Uterus (tissue), 4 donors: Measurements from ENCODE around the gene CCSER2. TPM values are rescaled to one million over a fixed set of nuclear protein-coding genes. Genes with fewer than 3 reads are reported as not detected.
A peak's percentile ranks its signal among the peaks of the same experiment; 100 is the strongest.
"Not testable (repeated sequence)": the region's sequence is repeated elsewhere in the genome, so short reads cannot be mapped to it uniquely, and the experiment has no call there.

ENCODE experiments used
- DNase-seq, 2 donors: peaks; one replicate each; pipeline ENCODE4 v3.0.0-alpha.2; 2019 to 2020
- H3K27ac ChIP-seq, 2 donors: fragments of 200-600 bp; sonication (generic); 1 replicate in 1 of 2; 2 replicates in 1 of 2; pipeline ENCODE4 v1.5.1; 2016 to 2018
- H3K27me3 ChIP-seq, 2 donors: fragments of 200-600 bp; sonication (generic); one replicate each; pipeline ENCODE4 v1.5.1; 2018 to 2019; ENCODE audit warnings: control low read depth in 1 of 2
- H3K36me3 ChIP-seq, 2 donors: fragments of 200-600 bp; sonication (generic); one replicate each; pipeline ENCODE4 v1.5.1; 2019; ENCODE audit warnings: control low read depth in 1 of 2
- H3K4me1 ChIP-seq, 2 donors: fragments of 200-600 bp; sonication (generic); one replicate each; pipeline ENCODE4 v1.5.1; 2018 to 2019; ENCODE audit warnings: control low read depth in 1 of 2
- H3K4me3 ChIP-seq, 2 donors: fragments of 200-600 bp; sonication (generic); 1 replicate in 1 of 2; 2 replicates in 1 of 2; pipeline ENCODE4 v1.5.1; 2018 to 2019; ENCODE audit warnings: mild to moderate bottlenecking in 1 of 2
- H3K9me3 ChIP-seq, 2 donors: fragments of 200-600 bp; sonication (generic); one replicate each; pipeline ENCODE4 v1.5.1; 2019; ENCODE audit warnings: control low read depth in 1 of 2
- POLR2A ChIP-seq, 2 donors: fragments of 450-650 bp; IDR thresholded peaks; one replicate each; pipeline ENCODE4 v1.6.1; 2016; ENCODE audit warnings: antibody characterized with exemption in 2 of 2, mild to moderate bottlenecking in 1 of 2, moderate library complexity in 1 of 2
- intact Hi-C: fragments of 100-400 bp; cut with DNase I; formaldehyde crosslinking; loops from one replicate; pipeline ENCODE4 v1.15.1; 2023; ENCODE audit warnings: low total_unique reads
- total RNA-seq, 4 donors: library from RNA; depleted of rRNA in 3 of 4; stranded (reverse); fragments of >200 nt in 3 of 4; gene quantifications; one replicate each; pipeline versions ENCODE4 v1.1.0 to v1.2.4, GENCODE V29; 2014 to 2023
- TF ChIP-seq, protein P1 (sequence below), 4 experiments: fragments of 200-600 bp in 2 of 4; fragments of 450-650 bp in 2 of 4; sonication (generic) in 2 of 4; IDR thresholded peaks; one replicate each; pipeline ENCODE4 v1.5.1; 2016 to 2019; ENCODE audit warnings: antibody characterized with exemption in 4 of 4, mild to moderate bottlenecking in 2 of 4, moderate library complexity in 1 of 4
- donor health status: DM: yes; HTN: yes; CAD: no.

CCSER2 gene
- total RNA-seq, 4 donors from 2014 or later = 40.5 to 112 (median 54.0) TPM

DNA sequence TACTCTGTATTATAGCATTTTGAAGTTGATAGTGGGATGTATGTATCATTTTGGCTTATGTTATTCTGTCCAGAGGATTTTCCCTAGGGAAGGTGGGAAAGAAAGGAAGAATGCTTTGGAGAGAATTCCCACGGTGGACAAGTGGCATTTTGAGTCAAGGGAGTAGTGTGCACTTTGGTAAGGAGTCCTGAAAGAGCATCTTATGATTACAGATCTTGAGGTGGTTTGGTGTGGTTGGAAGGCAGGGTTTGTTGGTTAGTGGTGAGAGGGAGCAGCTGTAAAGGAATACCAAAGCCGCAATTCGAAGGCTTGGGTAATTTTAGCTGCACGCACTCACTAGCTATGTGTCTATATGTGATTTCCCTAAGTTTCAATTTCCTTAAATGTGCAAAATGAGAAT, 16.1 kb downstream of the CCSER2 start:
- intact Hi-C loops = no loop called here
- Histone ChIP-seq H3K27ac (no peak overlapping the region), H3K4me1 (peaks cover 0 to 9% of the 10 kb centered on the region in 2 donors), H3K4me3 (no peak overlapping the region), H3K27me3 (no peaks in the 10 kb centered on the region), H3K9me3 (no peaks in the 10 kb centered on the region), H3K36me3 (no peaks in the 10 kb centered on the region)
- TF ChIP-seq POLR2A (IDR thresholded peaks at IDR 0.05) = no peak
- TF ChIP-seq, protein P1, sequence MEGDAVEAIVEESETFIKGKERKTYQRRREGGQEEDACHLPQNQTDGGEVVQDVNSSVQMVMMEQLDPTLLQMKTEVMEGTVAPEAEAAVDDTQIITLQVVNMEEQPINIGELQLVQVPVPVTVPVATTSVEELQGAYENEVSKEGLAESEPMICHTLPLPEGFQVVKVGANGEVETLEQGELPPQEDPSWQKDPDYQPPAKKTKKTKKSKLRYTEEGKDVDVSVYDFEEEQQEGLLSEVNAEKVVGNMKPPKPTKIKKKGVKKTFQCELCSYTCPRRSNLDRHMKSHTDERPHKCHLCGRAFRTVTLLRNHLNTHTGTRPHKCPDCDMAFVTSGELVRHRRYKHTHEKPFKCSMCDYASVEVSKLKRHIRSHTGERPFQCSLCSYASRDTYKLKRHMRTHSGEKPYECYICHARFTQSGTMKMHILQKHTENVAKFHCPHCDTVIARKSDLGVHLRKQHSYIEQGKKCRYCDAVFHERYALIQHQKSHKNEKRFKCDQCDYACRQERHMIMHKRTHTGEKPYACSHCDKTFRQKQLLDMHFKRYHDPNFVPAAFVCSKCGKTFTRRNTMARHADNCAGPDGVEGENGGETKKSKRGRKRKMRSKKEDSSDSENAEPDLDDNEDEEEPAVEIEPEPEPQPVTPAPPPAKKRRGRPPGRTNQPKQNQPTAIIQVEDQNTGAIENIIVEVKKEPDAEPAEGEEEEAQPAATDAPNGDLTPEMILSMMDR (IDR thresholded peaks at IDR 0.05) = no peak
- no peak for DNase-seq

DNA sequence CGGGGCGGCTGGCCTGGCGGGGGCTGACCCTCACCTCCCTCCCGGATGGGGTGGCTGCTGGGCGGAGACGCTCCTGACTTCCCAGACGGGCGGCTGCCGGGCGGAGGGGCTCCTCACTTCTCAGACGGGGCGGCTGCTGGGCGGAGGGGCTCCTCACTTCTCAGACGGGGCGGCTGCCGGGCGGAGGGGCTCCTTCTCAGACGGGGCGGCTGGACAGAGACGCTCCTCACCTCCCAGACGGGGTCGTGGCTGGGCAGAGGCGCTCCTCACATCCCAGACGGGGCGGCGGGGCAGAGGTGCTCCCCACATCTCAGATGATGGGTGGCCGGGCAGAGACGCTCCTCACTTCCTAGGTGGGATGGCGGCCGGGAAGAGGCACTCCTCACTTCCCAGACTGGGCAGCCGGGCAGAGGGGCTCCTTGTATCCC, 19.2 kb downstream of the CCSER2 start:
- peak overlapping the region; percentile 76 for H3K27ac ChIP-seq

DNA sequence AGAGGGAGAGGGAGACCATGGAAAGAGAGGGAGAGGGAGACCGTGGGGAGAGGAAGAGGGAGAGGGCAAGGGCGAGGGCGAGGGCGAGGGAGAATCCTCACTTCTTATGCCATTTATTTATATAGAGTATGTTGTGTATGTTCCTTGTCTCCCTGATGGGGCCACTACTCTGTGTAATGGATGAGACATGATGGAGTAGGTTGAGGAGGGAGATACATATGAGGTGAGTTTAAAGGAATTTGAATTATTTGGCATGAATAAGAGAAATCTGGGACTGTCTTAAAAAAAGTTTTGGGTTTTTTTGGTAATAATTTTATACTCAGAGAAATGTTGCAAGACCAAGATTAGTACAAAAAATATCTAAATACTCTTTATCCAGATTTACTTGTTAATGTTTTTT, 20.1 kb downstream of the CCSER2 start:
- Histone ChIP-seq H3K4me3 (no peak overlapping the region), H3K9me3 (no peaks in the 10 kb centered on the region), H3K36me3 (no peaks in the 10 kb centered on the region), H3K27me3 (no peaks in the 10 kb centered on the region), H3K4me1 (peaks cover 0 to 9% of the 10 kb centered on the region in 2 donors), H3K27ac (peak overlapping the region; percentile 76)
- TF ChIP-seq, protein P1 (IDR thresholded peaks at IDR 0.05) = no peak
- no peak for TF ChIP-seq POLR2A (IDR thresholded peaks at IDR 0.05)
- intact Hi-C loops = no loop called here
- DNase-seq = no peak

More for the DNA sequence above, 19.2 kb downstream of the CCSER2 start:
- H3K9me3 ChIP-seq, H3K4me3 ChIP-seq, H3K27me3 ChIP-seq, DNase-seq, intact Hi-C loops, H3K4me1 ChIP-seq, H3K36me3 ChIP-seq: not testable (repeated sequence)

DNA sequence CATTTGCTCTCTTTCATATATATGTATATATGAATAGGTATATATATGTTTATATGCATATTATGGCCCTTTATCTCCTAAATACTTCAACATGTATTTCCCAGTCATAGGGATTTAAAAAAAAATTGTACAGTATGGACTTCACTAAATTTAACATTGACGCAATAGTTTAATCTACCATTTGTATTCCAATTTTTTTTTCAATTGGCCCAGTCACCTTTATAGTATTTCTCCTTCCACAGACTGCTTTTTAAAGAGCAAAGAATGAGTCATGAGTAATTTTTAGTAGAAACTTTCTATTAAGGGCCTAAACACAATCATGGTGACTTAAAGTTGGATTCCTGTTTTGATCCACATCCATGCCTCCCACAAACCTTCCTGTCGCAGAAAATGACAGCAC, 20.5 kb downstream of the CCSER2 start:
- Histone ChIP-seq H3K4me1 (peaks cover 0 to 9% of the 10 kb centered on the region in 2 donors), H3K27me3 (no peaks in the 10 kb centered on the region), H3K9me3 (no peaks in the 10 kb centered on the region), H3K4me3 (no peak overlapping the region), H3K27ac (peak overlapping the region; percentile 76), H3K36me3 (no peaks in the 10 kb centered on the region)
- intact Hi-C loops = no loop called here
- DNase-seq = no peak
- no peak for TF ChIP-seq POLR2A (IDR thresholded peaks at IDR 0.05)
- TF ChIP-seq, protein P1 (IDR thresholded peaks at IDR 0.05) = no peak

DNA sequence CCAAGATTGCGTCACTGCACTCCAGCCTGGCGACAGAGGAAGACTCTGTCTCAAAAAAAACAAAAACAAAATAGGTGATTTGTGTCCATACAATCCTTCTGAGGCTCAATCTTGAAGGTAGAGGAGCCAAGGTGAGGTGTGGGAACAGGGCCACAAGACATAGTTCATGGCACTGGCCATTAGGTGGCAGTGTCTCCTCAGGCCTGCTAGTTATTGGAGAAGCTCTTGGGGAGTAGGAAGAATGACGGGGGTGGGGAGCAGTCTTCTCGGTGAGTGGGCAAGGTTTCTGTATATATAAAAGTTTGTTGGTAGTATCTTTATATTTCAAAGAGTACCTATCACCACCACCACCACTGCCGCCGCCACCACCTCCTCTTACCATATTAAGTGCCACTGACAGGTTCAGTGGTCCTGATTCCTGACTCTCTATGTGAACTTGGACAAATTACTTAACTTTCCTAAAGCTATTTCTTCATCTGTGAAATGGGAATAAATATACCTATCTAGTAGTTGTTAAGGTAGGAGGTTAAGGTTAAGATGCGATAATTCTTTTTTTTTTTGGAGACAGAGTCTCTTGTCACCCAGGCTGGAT, 24.0 kb downstream of the CCSER2 start:
- H3K9me3 ChIP-seq = no peaks in the 10 kb centered on the region
- TF ChIP-seq, protein P1 (IDR thresholded peaks at IDR 0.05) = peak; percentile 18 to 48 (median 34)
- TF ChIP-seq POLR2A (IDR thresholded peaks at IDR 0.05) = no peak
- no peak overlapping the region for H3K4me3 ChIP-seq
- DNase-seq = no peak
- intact Hi-C loops = no loop called here
- no peak overlapping the region for H3K27ac ChIP-seq
- H3K36me3 ChIP-seq = no peaks in the 10 kb centered on the region
- no peaks in the 10 kb centered on the region for H3K27me3 ChIP-seq
- peaks cover 0 to 9% of the 10 kb centered on the region in 2 donors for H3K4me1 ChIP-seq
